RWPE1 (cell line): Measurements from ENCODE around the gene TM4SF18.

Experiments used
- CTCF ChIA-PET: fragments of 350-600 bp; sonication (Branson Sonifier 250); formaldehyde crosslinking; extraction: SDS; loops from one replicate; lab custom pipeline; 2021; lab: Yijun Ruan, JAX
- POLR2A ChIA-PET: fragments of 400-600 bp; formaldehyde crosslinking; extraction: SDS; loops from one replicate; lab custom pipeline; 2020; ENCODE audit warnings: antibody characterized with exemption; ENCODE audit not compliant: low non-redundant PET; lab: Yijun Ruan, JAX
- DNase-seq: peaks from one replicate; pipeline ENCODE4 v3.0.0; 2012; ENCODE audit warnings: low spot score
- H3K27ac ChIP-seq: fragments of 450-650 bp; 2 replicates; pipeline ENCODE4 v1.5.1; 2017
- CTCF ChIP-seq: fragments of 450-650 bp; conservative IDR thresholded peaks from 2 replicates; pipeline ENCODE4 v1.5.1; 2017; ENCODE audit warnings: low read depth, mild to moderate bottlenecking

The TM4SF18 gene

GRCh38 chr3:149314807-149315578, 18.4 kb downstream of the TM4SF18 start:
- POLR2A ChIA-PET: no interaction called here
- no peak for DNase-seq
- no peak overlapping the region for H3K27ac ChIP-seq
- no peak for TF ChIP-seq CTCF
- CTCF ChIA-PET: interaction anchor here (0.7 kb wide), 1 partner anchor 1105 kb away, joined by 4 read pairs; no protein-coding TSS in a partner anchor

- TF ChIP-seq CTCF: no peak
- DNase-seq: no peak
- CTCF ChIA-PET: no interaction called here
- no peak overlapping the region for H3K27ac ChIP-seq
- POLR2A ChIA-PET: no interaction called here
Observed at GRCh38 chr3:149313542-149313941, 19.9 kb downstream of the TM4SF18 start.

GRCh38 chr3:149310796-149311534, 22.5 kb downstream of the TM4SF18 start:
- no peak overlapping the region for H3K27ac ChIP-seq
- no peak for TF ChIP-seq CTCF
- no peak for DNase-seq
- ChIA-PET POLR2A (no interaction called here), CTCF (interaction anchor here (0.5 to 0.7 kb wide), 2 partner anchors 16 to 190 kb away, joined by 3 read pairs; no protein-coding TSS in a partner anchor)

GRCh38 chr3:149307435-149307783, 26.0 kb downstream of the TM4SF18 start:
- CTCF ChIA-PET: interaction anchor here (0.6 kb wide), 1 partner anchor 143 kb away, joined by 3 read pairs; no protein-coding TSS in a partner anchor
- POLR2A ChIA-PET: no interaction called here
- no peak for DNase-seq
- no peak for TF ChIP-seq CTCF
- no peak overlapping the region for H3K27ac ChIP-seq

GRCh38 chr3:149306751-149307434, 26.5 kb downstream of the TM4SF18 start:
- no peak overlapping the region for H3K27ac ChIP-seq
- POLR2A ChIA-PET: no interaction called here

More at GRCh38 chr3:149306751-149307434, 26.5 kb downstream of the TM4SF18 start:
- CTCF ChIA-PET: interaction anchor here (0.6 kb wide), 1 partner anchor 142 kb away, joined by 3 read pairs; no protein-coding TSS in a partner anchor
- no peak for TF ChIP-seq CTCF
- no peak for DNase-seq
